Fibroblast of the conjunctiva (primary cell): ENCODE measurements around the gene UTP3.
A peak's percentile ranks its signal among the peaks of the same experiment; 100 is the strongest.
"Not testable (repeated sequence)": the region's sequence is repeated elsewhere in the genome, so short reads cannot be mapped to it uniquely, and the experiment has no call there.

Experiments
- DNase-seq: peaks from one replicate; pipeline ENCODE4 v3.0.0-alpha.2; 2010; ENCODE audit warnings: low read depth

UTP3 gene

GRCh38 chr4:70687392-70687791, 940 bp upstream of the UTP3 start:
- no peak for DNase-seq

- no peak for DNase-seq
These were observed 481 bp downstream of the UTP3 start for GRCh38 chr4:70688795-70689231.

DNA sequence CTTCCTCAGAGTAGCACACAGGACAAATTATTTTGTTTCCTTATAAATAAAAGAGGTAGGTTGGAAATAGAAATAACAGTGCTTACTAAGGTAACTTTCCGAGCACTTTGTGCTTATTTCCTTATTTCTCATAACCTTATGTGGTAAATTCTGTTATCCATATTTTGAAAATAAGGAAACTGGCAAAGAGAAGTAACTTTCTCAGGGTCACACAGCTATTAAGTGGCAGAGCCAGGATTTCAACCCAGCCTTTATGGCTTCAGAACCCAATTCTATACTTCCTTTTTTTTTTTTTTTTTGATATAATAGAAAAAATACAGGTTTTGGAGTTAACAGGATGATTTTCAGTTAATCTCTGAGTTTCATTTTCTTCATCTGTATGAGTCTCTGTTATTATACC, 3.3 kb downstream of the UTP3 start:
- DNase-seq: no peak

DNA sequence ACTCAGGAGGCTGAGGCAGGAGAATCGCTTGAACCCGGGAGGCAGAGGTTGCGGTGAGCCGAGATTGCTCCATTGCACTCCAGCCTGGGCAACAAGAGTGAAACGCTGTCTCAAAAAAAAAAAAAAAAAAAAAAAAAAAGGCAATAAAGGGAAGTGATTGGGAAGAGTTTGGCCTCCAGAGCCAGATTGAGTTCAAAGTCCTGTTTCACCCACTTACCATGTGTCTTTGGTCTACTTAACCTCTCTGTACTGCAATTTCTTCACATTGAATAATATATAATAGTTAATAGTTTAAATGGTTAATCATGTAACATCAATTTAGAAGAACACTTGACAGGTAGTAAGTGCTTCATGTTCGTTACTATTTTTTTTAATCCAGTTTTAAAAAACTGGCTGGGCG, 6.3 kb downstream of the UTP3 start:
- not testable (repeated sequence) for DNase-seq

- DNase-seq: not testable (repeated sequence)
These were observed 10.1 kb downstream of the UTP3 start for GRCh38 chr4:70698435-70698834.

DNA sequence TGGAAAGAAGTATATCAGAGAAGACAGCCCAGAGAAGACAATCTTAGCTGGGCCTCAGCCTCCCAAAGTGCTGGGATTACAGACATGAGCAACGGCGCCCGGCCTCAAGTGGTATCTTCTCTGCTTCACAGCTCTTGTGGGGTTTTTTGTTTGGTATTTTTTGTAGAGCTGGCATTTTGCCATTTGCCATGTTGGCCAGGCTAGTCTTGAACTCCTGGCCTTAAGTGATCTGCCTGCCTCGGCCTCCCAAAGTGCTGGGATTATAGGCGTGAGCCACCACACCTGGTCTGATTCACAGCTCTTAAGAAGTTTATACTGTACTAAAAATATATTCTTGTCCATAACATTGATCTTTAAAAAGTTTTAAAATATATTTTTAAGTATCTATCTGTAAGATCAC, 12.4 kb downstream of the UTP3 start:
- DNase-seq: no peak

DNA sequence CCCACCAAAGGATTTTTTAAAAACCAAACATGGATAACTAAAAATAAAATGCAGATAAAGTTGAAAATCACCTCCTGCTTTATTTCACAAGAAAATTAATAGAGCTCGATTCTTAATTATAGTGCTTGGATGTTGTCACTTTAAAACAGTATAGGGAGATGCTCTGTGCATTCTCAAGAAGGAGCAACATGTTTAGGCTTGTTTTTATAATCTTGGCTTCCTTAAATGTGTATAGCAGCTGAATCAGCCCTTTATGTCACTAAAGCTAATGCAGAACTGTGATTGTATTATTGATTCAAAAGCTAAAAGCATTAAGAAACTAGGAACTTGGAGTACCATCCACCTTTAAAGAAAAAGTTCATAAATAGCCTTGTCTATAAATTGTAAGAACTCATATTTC, 12.9 kb downstream of the UTP3 start:
- no peak for DNase-seq

- not testable (repeated sequence) for DNase-seq
These were observed 14.3 kb downstream of the UTP3 start for GRCh38 chr4:70702592-70702991.

- DNase-seq: no peak
These were observed 15.4 kb downstream of the UTP3 start for GRCh38 chr4:70703619-70704214.

- DNase-seq: peak; percentile 53
These were observed 16.0 kb downstream of the UTP3 start for GRCh38 chr4:70704215-70704930.

GRCh38 chr4:70704931-70705182, 16.5 kb downstream of the UTP3 start:
- no peak for DNase-seq

DNA sequence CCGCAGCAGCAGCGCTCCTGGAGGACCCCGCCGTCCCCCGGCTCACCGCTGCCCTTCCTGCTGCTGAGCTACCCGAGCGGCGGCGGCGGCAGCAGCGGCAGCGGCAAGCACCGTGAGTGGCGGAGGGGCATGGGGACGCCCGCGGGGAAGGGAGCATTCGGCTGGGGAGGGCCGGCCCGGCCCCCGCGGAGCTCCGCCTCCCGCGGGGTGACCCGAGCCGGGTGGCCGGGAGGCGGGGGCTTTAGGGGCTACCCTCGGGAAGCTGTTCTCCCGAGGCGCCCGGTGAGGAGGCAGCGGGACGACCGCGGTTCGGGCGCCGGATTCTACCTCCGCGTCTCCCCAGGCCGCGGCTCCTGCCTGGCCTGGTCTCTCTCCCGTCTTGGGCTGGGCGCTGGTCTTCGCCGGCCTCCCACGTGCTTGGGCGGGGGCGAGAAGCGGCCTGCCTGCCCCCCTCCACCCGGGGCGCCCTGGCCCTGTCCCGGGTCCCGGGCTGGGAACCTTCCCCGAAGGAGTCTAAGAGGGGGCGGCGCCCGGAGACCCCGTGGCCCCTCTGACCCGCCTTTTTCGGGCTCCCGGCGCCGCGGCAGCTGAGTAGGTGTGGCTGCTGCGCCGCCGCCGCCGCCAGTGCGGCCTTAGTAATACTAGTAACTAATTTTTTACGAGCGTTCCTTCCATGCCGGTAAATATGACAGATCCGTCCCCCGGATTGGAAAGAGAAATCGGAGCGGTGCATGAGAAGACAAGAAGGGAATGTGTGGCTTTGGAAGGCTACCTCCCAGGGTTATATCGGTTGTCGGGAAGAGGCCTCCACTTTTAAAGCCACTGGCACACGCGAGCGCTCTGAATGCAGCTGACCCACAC, 17.1 kb downstream of the UTP3 start:
- DNase-seq: no peak

DNA sequence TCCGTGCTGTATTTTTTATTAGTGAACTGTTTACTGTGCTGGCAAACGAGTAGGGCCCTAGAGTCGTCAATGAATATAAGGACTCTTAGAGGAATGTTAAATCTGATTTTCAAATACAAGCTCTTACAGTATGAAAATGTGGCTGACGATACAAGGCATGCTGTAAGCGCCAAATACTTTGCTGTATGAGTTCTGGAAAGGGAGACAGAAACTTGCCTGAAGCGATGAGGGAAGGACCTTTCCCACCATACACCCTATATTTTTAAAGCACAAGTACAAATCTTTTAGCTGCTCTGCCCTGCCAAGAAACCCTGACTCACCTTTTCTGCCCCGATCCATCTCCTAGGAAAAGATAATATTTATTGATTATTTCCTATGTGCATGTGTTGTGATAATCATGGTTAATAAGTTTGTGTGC, 17.7 kb downstream of the UTP3 start:
- DNase-seq: no peak

DNA sequence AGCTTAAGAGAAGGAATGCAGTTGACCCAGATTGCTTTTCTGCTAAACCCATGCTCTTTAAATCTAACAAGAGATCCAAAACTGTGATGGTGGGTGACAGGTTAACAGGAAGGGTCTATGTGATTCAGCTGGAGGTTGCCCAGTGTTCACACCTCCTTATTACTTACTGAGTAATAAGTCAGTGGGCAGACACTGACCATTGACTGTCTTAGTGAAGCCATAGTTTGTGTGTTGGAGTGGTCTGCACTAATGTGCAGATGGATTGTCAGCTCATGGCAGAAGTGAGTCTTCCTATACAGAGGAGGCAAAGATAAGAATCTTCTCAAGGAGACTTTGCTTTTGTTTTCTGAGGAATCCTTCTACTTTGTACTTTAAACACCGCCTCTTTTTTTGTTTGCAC, 18.2 kb downstream of the UTP3 start:
- no peak for DNase-seq

GRCh38 chr4:70709611-70710205, 21.4 kb downstream of the UTP3 start:
- no peak for DNase-seq

- DNase-seq: no peak
These were observed 23.3 kb downstream of the UTP3 start for GRCh38 chr4:70711599-70711998.

GRCh38 chr4:70712150-70712549, 23.8 kb downstream of the UTP3 start:
- no peak for DNase-seq

- no peak for DNase-seq
These were observed 24.5 kb downstream of the UTP3 start for GRCh38 chr4:70712604-70713452.

DNA sequence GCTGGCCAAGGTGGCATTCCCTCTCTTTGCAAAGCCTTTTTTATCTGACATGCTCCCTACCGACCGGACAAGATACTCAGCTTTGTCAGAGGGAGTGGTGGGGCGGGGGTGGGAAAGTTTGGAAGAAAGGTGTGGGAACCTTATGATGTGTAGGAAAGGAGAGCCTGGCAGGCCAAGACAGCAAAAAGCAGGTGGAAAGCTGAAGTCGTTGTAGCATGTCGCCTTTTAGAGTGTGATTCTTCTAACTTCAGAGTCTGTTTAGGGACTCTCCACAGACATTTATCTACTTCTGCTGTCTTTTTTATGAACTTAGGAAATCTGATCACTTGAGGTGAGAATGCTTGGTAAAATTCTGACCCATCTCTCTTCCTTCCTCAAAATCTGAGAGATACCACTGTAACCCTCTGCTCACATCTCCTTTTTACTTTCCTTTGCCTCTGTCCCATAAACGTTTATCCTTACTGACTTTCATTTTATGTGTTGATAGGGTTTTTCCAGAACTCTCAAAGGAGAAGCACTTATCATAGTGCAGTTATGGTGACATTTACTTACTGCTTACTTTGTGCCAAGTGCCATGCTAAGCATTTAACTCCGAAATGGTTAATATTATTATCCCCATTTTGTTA, 25.2 kb downstream of the UTP3 start:
- DNase-seq: no peak

DNA sequence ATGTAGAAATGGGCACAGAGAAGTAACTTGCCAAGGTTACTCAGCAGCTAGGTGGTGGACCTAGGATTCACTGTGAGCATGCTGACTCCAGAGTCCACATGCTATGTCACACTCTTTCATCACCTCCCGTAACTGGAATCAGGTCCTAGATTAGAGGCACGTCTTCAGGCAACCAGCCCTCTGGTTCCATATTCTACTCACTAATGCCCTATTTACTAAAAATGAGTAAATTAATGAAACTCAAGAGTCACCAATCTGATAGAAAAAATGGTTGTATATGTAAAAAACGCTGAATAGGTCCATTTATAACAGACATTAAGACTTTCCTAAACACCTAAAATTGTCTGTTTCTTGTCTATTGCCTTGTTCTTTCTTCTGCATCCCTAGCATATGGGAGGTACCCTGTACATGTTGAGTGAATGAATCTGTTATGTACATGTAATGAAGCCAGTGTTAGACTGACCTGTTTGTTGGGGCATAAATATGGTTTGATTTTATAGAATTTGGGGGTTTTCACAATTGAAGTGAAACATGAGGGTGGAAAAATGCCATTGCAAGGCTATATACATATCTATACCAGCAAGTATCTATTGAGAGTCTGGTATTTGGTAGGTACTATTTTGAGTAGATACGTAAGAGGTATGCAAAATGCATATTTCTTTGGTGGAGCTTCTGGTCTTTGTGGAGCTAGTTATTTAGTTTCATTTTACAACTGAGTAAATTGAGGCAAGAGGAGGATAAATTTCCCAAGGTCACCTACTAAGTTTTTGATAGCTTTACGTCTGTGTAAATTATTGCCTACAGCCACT, 26.0 kb downstream of the UTP3 start:
- DNase-seq: no peak

- no peak for DNase-seq
These were observed 26.8 kb downstream of the UTP3 start for GRCh38 chr4:70715097-70715496.
